SU-DHL-6 (cell line): Measurements from ENCODE around the gene DCC.

ENCODE experiments used
- H2AFZ ChIP-seq: fragments of 200-600 bp; sonication (generic); 2 replicates; pipeline ENCODE4 v1.6.1; 2014; ENCODE audit warnings: low read depth, mild to moderate bottlenecking, moderate library complexity, mixed read lengths, antibody characterized with exemption, low read length; ENCODE audit not compliant: severe bottlenecking
- H3F3A ChIP-seq: fragments of 200-600 bp; shearing (Covaris generic); 2 replicates; pipeline ENCODE4 v1.6.0; 2016; ENCODE audit warnings: antibody characterized with exemption, mild to moderate bottlenecking; ENCODE audit not compliant: insufficient read depth
- H3K27ac ChIP-seq: fragments of 200-600 bp; sonication (generic); 2 replicates; pipeline ENCODE4 v1.5.1; 2016; ENCODE audit warnings: low read depth, mild to moderate bottlenecking, low read length, moderate library complexity, mixed read lengths
- H3K27me3 ChIP-seq: fragments of 200-600 bp; sonication (generic), shearing (Covaris generic); 2 replicates; pipeline ENCODE4 v1.6.0; 2014; ENCODE audit warnings: mild to moderate bottlenecking, low read length
- H3K36me3 ChIP-seq: fragments of 200-600 bp; sonication (generic); 2 replicates; pipeline ENCODE4 v1.6.1; 2014; ENCODE audit warnings: mild to moderate bottlenecking, low read length, mixed read lengths
- H3K4me2 ChIP-seq: fragments of 300-600, 200-600 bp; shearing (Covaris generic), sonication (generic); 2 replicates; pipeline ENCODE4 v1.6.0; 2014; ENCODE audit warnings: low read length, low read depth, mild to moderate bottlenecking; ENCODE audit not compliant: poor library complexity, severe bottlenecking
- H3K4me3 ChIP-seq: fragments of 200-600 bp; sonication (generic); 2 replicates; pipeline ENCODE4 v1.5.1; 2014; ENCODE audit warnings: antibody characterized with exemption, low read length, mild to moderate bottlenecking, mixed read lengths; ENCODE audit not compliant: insufficient read depth, poor library complexity, severe bottlenecking
- H3K79me2 ChIP-seq: fragments of 200-600 bp; sonication (generic); 2 replicates; pipeline ENCODE4 v1.6.1; 2014; ENCODE audit warnings: mild to moderate bottlenecking, low read length, moderate library complexity; ENCODE audit not compliant: insufficient read depth
- H3K9ac ChIP-seq: fragments of 200-600 bp; sonication (generic); 2 replicates; pipeline ENCODE4 v1.7.0; 2014; ENCODE audit warnings: mild to moderate bottlenecking, low read length
- H3K9me2 ChIP-seq: fragments of 200-600 bp; sonication (generic); replicated peaks from 2 replicates; pipeline ENCODE4 v1.6.1; 2014; ENCODE audit warnings: low read length; ENCODE audit not compliant: insufficient read depth
- H3K9me3 ChIP-seq: fragments of 200-600 bp; sonication (generic); 2 replicates; pipeline ENCODE4 v1.6.1; 2014; ENCODE audit warnings: low read length, mixed read lengths; ENCODE audit not compliant: insufficient read depth
- H4K20me1 ChIP-seq: fragments of 200-600 bp; sonication (generic); 2 replicates; pipeline ENCODE4 v1.6.1; 2014; ENCODE audit warnings: low read depth, mild to moderate bottlenecking, antibody characterized with exemption, low read length, moderate library complexity, mixed read lengths
- EZH2phosphoT487 ChIP-seq: fragments of 200-600 bp; sonication (generic), shearing (Covaris generic); conservative IDR thresholded peaks from 2 replicates; pipeline ENCODE4 v1.6.1; 2018; ENCODE audit warnings: mild to moderate bottlenecking, antibody characterized with exemption, low read length, moderate library complexity, mixed read lengths
- TF ChIP-seq, protein P1 (sequence below): fragments of 200-600 bp; sonication (generic); IDR thresholded peaks from one replicate; pipeline ENCODE4 v1.5.1; 2017; ENCODE audit warnings: antibody characterized with exemption, mild to moderate bottlenecking, low read length, moderate library complexity; ENCODE audit not compliant: insufficient read depth, poor library complexity, severe bottlenecking

Gene DCC

DNA sequence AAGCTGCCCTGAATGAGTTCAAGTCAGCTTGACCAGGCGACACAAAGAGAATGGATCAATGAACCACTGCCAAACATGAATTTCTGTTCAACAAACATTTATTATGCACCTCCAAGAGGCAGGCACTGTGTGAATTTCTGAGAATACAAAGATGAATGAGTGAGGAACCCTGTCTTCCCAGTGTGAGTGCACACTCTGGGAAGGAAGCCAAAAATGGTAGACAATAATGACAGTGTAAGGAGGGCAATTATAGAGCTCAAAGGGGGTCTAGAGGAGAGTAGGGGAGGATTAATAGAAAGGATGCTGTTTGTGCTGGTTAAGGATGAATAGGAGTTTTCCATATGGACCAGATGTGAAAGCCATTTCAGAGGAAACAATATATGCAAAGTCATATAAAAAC, 213.4 kb downstream of the DCC start:
- Histone ChIP-seq H3K9me3 (no peaks in the 10 kb centered on the region), H3K27ac (no peak overlapping the region), H3K79me2 (no peaks in the 10 kb centered on the region), H3K27me3 (no peaks in the 10 kb centered on the region), H3K9me2 (no peaks in the 10 kb centered on the region), H3K36me3 (no peaks in the 10 kb centered on the region), H3F3A (no peaks in the 10 kb centered on the region), H3K4me2 (no peak overlapping the region), H3K4me3 (no peak overlapping the region), H2AFZ (no peak overlapping the region), H3K9ac (no peak overlapping the region), H4K20me1 (no peaks in the 10 kb centered on the region)
- TF ChIP-seq EZH2phosphoT487, result no peak
- TF ChIP-seq, protein P1, sequence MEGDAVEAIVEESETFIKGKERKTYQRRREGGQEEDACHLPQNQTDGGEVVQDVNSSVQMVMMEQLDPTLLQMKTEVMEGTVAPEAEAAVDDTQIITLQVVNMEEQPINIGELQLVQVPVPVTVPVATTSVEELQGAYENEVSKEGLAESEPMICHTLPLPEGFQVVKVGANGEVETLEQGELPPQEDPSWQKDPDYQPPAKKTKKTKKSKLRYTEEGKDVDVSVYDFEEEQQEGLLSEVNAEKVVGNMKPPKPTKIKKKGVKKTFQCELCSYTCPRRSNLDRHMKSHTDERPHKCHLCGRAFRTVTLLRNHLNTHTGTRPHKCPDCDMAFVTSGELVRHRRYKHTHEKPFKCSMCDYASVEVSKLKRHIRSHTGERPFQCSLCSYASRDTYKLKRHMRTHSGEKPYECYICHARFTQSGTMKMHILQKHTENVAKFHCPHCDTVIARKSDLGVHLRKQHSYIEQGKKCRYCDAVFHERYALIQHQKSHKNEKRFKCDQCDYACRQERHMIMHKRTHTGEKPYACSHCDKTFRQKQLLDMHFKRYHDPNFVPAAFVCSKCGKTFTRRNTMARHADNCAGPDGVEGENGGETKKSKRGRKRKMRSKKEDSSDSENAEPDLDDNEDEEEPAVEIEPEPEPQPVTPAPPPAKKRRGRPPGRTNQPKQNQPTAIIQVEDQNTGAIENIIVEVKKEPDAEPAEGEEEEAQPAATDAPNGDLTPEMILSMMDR, result no peak

DNA sequence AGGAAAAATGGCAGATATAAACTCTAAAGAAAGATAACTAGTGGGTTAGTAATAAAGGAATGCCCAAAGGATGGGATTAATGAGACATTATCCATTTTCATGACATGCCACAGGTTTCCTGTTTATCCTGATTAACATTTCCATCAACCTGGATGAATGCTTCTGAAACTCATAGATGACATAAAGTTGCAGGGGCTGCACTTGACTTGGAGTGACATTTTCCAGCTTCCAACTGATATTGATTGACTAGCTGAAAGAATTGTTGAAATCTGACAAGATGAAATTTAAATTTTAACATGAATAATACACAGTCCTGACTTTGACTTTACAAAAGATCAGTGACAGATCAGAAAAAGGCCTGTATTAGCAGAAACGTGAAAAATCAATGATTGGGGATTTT, 214.2 kb downstream of the DCC start:
- H4K20me1 ChIP-seq, result no peaks in the 10 kb centered on the region
- no peaks in the 10 kb centered on the region for H3K36me3 ChIP-seq
- H3K27ac ChIP-seq, result no peak overlapping the region
- H3K9me2 ChIP-seq, result no peaks in the 10 kb centered on the region
- H3K4me2 ChIP-seq, result no peak overlapping the region
- H3K9ac ChIP-seq, result no peak overlapping the region
- TF ChIP-seq, protein P1, result no peak
- TF ChIP-seq EZH2phosphoT487, result no peak
- H3K27me3 ChIP-seq, result no peaks in the 10 kb centered on the region
- no peaks in the 10 kb centered on the region for H3K9me3 ChIP-seq
- H3K4me3 ChIP-seq, result no peak overlapping the region
- no peak overlapping the region for H2AFZ ChIP-seq
- no peaks in the 10 kb centered on the region for H3K79me2 ChIP-seq
- no peaks in the 10 kb centered on the region for H3F3A ChIP-seq

DNA sequence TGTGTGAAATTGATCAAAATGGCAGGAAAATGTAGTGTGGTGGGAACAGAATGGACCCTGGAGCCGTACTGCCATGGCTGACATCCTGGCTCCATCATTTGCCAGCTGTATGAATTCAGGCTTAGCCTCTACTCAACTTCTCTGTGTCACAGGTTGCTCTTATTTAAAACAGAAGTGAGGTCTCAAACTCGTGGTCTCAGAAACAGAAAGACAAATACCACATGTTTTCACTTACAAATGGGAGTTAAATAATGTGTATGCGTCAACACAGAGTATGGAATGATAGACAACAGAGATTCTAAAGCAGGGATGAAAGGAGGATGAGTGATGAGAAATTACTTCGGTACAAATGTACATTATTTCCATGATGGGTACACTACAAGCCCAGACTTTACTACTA, 227.4 kb downstream of the DCC start:
- no peak overlapping the region for H3K27ac ChIP-seq
- H3K9me2 ChIP-seq, result no peaks in the 10 kb centered on the region
- no peaks in the 10 kb centered on the region for H3K79me2 ChIP-seq
- TF ChIP-seq, protein P1, result no peak
- no peak for TF ChIP-seq EZH2phosphoT487
- H3K9ac ChIP-seq, result no peak overlapping the region
- H3K36me3 ChIP-seq, result no peaks in the 10 kb centered on the region
- no peak overlapping the region for H3K4me2 ChIP-seq
- 0 out of 2 replicates have a peak, but pooled peaks cover 4% of the 10 kb centered on the region for H3K9me3 ChIP-seq
- H4K20me1 ChIP-seq, result no peaks in the 10 kb centered on the region
- no peaks in the 10 kb centered on the region for H3K27me3 ChIP-seq
- H2AFZ ChIP-seq, result no peak overlapping the region
- H3K4me3 ChIP-seq, result no peak overlapping the region
- no peaks in the 10 kb centered on the region for H3F3A ChIP-seq
